Muscle layer of duodenum (tissue), 2 donors: ENCODE results near the gene EN1.

Experiments
- H3K27ac ChIP-seq: one replicate; pipeline ENCODE4 v1.7.0; 2013; ENCODE audit warnings: mild to moderate bottlenecking, low read length
- H3K27me3 ChIP-seq: one replicate; pipeline ENCODE4 v1.7.0; 2013; ENCODE audit warnings: low read depth, mild to moderate bottlenecking, control low read depth, low read length
- H3K36me3 ChIP-seq, 2 donors: one replicate each; pipeline ENCODE4 v1.7.0; 2013; ENCODE audit warnings: low read length in 2 of 2, control low read depth in 1 of 2, mild to moderate bottlenecking in 1 of 2; ENCODE audit not compliant: insufficient read depth in 2 of 2, control insufficient read depth in 1 of 2
- H3K4me1 ChIP-seq, 2 donors: one replicate each; pipeline ENCODE4 v1.7.0; 2013; ENCODE audit warnings: low read length in 2 of 2, mild to moderate bottlenecking in 2 of 2, control low read depth in 1 of 2, moderate library complexity in 1 of 2; ENCODE audit not compliant: insufficient read depth in 2 of 2, control insufficient read depth in 1 of 2
- H3K4me3 ChIP-seq, 2 donors: one replicate each; pipeline ENCODE4 v1.7.0; 2013; ENCODE audit warnings: low read length in 2 of 2, low read depth in 1 of 2, mild to moderate bottlenecking in 1 of 2
- H3K9me3 ChIP-seq, 2 donors: one replicate each; pipeline ENCODE4 v1.7.0; 2013; ENCODE audit warnings: low read length in 2 of 2, control low read depth in 1 of 2, mild to moderate bottlenecking in 1 of 2; ENCODE audit not compliant: control insufficient read depth in 1 of 2
- donor health status: healthy.

The EN1 gene

DNA sequence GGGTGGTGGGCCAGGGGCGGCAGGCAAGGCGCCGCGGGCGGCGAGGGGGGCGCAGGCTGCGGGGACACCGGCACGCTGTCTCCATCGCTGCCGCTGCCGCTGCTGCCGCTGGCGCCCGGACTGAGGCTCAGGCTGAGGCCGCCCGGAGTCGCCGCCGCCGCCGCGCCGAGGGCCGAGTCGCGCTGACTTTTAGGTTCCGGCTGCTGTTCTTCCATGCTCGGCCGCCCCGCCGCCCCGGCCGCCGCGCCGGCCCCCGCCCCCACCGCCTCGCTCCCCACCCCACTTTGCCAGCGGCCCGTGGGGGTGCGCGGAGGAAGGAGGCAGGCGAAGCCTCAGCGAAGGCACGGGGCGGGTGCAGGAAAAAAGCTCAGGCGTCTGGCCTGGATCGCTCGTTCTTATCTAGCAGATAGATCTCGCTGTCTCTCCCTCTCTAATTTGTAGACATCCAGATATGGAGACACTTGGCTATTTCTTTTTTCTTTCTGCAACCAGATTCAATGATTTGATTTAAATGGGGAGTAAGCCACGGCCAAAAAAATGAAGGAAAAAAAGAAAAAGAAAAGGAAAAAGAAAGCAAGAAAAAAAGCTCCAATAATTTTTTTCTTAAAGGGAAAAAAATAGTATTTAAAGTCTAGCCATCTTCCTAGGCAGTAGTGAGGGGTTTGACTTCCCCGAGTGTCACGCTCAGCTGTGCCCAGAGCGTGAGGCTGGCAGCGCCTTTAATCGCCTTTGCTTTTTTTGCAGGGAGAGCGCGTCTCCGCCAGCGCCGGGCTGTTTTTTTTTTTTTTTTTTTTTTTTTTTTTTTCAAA lies at the start of gene EN1:
Gene EN1 (minus strand): TSS at position 696 of the 809 bp plus-strand sequence. CDS start 481 bp downstream, at position 215.
- Histone ChIP-seq H3K27me3 (peaks cover 83% of the 10 kb centered on the region), H3K36me3 (no peaks in the 10 kb centered on the region), H3K9me3 (no peaks in the 10 kb centered on the region), H3K4me3 (peak within 1 kb of the TSS; percentile 42), H3K4me1 (peaks cover 0 to 38% of the 10 kb centered on the region in 2 donors), H3K27ac (no peak within 1 kb of the TSS)

DNA sequence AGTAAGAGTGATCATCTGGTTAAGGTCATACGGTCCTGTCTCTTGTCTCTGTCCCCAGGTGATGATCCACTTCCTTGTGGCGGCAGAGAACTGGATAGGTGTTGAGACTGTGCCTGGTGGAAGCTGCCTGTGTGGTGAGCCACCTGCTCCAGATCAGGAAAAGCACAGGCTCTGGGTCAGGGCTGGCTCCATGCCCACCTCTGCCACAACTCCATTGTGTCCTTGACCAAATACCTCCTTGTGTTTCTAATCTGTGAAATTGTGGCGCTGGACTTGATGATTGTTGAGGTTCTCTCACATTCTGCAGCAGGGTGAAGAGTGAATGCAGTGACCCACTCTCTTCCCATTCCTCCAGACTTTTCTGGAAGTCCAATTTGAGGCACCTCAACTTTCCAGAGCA lies 45.7 kb upstream of the EN1 start:
- Histone ChIP-seq H3K4me3 (no peak overlapping the region), H3K27me3 (no peaks in the 10 kb centered on the region), H3K4me1 (no peaks in the 10 kb centered on the region), H3K36me3 (no peaks in the 10 kb centered on the region), H3K27ac (no peak overlapping the region), H3K9me3 (peaks cover 11 to 15% of the 10 kb centered on the region in 2 donors)

DNA sequence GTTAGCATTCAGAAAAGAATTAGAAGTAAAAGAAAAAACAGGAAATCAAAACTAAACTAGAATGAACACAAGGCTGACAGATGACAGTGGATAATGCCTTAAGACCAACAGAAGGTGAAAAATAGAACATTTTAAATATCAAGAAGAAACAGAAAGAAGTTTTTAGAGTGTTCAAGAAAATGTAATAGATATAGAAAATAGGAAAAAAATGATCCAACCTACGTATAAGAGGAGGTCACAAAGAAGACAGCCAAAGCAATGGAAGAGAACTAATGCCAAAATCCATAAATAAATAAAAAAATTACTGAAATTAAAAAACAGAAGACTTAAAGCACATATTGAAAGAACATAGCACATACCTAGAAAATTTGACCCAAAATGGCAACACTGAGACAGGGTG lies 42.5 kb upstream of the EN1 start:
- Histone ChIP-seq H3K36me3 (no peaks in the 10 kb centered on the region), H3K4me1 (no peaks in the 10 kb centered on the region), H3K9me3 (peaks cover 11 to 15% of the 10 kb centered on the region in 2 donors), H3K27me3 (no peaks in the 10 kb centered on the region), H3K27ac (no peak overlapping the region), H3K4me3 (no peak overlapping the region)

DNA sequence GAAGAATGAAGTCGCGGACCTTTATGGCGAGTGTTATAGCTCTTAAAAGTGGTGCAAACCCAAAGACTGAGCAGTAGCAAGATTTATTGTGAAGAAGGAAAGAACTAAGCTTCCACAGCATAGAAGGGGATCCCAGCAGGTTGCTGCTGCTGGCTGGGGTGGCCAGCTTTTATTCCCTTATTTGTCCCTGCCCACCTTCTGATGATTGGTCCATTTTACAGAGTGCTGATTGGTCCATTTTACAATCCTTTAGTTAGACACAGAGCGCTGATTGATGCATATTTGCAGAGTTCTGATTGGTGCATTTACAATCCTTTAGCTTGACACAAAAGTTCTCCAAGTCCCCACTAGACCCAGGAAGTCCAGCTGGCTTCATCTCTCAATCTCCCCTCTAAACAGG lies 36.3 kb upstream of the EN1 start:
- Histone ChIP-seq H3K4me3 (no peak overlapping the region), H3K27me3 (peaks cover 11% of the 10 kb centered on the region), H3K4me1 (no peaks in the 10 kb centered on the region), H3K36me3 (no peaks in the 10 kb centered on the region), H3K27ac (no peak overlapping the region), H3K9me3 (no peaks in the 10 kb centered on the region)

DNA sequence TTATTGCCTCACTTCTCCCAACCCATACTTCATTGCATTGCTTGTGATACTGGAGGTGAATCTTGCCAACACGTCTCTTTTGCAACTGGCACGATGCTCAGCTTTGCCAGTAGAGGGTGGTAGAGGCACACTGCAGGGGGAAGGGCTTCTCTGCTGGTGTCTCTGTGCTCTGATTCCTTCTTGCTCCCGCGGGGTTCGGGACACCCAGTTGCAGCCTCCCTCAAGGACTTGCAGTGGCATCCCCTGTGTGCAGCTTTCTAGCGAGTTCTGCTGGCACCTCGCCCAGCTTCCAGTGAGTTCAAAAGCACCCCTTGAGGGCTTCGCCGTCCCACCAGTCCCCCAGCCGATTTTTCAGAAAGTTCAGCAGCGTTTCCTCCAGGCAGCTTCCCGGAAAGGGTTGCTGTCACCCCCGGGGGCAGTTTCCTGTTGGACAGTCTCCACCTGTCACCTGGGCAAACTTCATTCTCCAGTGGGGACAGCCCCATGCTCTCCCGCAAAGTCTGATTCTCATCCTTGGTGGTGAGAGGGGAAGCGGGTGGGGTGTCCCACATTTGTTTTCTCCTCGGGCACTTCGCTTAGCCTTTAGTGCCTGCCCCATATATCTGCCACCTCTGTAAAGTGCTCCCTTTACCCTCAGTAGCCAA lies 35.4 kb upstream of the EN1 start:
- Histone ChIP-seq H3K36me3 (no peaks in the 10 kb centered on the region), H3K4me3 (peak overlapping the region in 1 of 2 donors; percentile 42), H3K4me1 (no peaks in the 10 kb centered on the region), H3K27ac (no peak overlapping the region), H3K9me3 (no peaks in the 10 kb centered on the region), H3K27me3 (peaks cover 12% of the 10 kb centered on the region)

DNA sequence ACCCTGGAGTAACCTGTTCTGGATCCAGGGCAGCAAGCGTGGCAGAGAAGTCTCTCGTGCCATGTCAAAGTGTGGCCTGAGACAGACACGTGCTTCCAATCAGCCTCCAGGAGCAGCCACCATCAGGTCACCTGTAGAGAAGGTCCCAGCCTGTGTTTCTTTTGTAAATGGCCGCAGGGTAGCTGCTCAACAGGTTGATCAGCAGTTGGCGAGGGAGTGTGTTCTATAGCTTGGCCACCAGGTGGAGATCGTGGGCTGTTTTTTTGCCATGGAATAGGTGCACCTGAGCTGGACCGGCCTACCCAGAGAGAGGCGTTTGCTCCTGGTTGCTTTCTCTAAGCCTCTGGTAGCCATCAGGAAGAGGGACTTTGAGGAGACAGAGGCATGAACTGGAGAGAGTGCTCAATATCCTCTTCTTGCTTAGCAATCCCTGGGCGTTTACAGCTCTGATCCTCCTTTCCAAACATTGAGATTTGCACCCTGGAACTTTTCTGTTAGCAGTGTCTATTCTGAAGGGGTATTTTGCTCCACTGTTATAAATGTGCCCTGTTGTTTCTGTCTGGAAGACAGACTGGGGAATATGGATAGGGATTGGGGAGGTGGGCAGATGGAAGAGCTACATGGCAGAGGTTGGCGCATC lies 34.2 kb upstream of the EN1 start:
- H3K4me1 ChIP-seq: no peaks in the 10 kb centered on the region
- no peaks in the 10 kb centered on the region for H3K9me3 ChIP-seq
- H3K27me3 ChIP-seq: peaks cover 12% of the 10 kb centered on the region
- H3K36me3 ChIP-seq: no peaks in the 10 kb centered on the region
- no peak overlapping the region for H3K27ac ChIP-seq
- no peak overlapping the region for H3K4me3 ChIP-seq

DNA sequence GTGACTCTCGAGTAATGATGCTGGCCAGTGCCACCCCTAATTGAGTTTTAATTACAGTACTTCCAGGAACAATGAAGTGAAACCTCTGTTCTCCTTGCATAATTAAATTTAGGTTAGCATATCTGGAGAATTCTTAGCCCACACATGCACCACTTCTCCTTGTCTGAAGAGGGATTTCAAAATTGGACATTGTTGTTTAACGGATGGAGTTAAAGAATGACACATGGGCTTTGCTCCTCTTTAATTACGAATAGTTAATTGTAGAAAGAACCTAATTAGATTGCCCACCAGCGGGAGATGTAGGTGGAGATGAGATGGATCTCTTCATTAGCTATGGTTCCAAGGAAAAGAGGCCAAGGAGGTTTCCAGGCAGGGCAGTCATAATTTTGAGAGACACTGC lies 33.1 kb upstream of the EN1 start:
- Histone ChIP-seq H3K27ac (no peak overlapping the region), H3K36me3 (no peaks in the 10 kb centered on the region), H3K9me3 (no peaks in the 10 kb centered on the region), H3K27me3 (peaks cover 22% of the 10 kb centered on the region), H3K4me3 (no peak overlapping the region), H3K4me1 (no peaks in the 10 kb centered on the region)

DNA sequence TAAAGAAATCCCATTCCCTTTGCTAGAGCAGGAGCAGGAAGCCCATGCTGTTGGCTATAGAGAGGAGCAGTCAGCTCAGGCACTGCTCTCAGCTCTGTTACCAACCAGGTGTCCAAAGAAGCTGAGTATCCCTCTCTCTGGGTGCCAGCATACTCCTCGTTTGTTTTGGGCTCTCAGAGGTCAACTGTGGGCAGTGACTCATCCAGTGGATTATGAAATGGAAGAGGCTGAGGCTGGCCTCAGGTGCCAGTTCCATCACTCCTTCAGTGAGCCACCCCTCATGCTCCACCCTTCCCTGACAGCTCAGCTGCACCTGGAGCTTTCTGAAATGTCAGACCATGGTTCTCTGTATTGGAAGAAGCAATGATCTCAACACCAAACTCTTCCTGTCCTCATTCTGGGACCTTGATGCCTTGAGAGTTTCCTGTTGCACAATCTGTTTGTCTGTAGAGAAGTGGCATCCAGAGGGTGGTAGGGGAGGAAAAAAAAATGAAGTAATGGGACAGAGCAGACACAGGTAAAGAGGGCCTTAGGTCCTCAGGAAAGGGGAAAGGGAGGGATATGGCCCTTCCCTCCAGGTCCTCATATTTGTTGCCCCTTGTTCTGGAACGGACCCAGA lies 31.2 kb upstream of the EN1 start:
- Histone ChIP-seq H3K4me3 (no peak overlapping the region), H3K4me1 (no peaks in the 10 kb centered on the region), H3K9me3 (no peaks in the 10 kb centered on the region), H3K36me3 (no peaks in the 10 kb centered on the region), H3K27me3 (peaks cover 22% of the 10 kb centered on the region), H3K27ac (no peak overlapping the region)

DNA sequence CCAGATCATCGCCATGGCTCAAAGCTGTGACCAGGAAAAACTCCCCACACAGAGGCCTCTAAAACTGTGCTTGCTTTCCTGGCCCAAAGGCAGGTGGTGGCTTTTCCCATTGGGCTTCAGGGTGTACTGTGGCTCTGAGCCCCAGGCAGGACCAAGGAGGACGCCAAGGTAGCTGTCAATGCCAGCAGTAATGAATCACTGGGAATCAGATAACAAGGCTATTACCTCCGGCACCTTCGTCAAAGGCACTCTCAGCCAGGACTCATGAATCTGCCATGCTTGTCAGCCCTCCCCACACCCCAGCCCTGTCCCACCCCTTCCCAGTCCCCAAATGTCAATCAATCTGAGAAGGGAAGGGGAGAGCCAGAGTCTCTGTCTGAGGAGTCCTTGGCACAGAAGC lies 27.9 kb upstream of the EN1 start:
- Histone ChIP-seq H3K4me1 (no peaks in the 10 kb centered on the region), H3K27ac (no peak overlapping the region), H3K36me3 (no peaks in the 10 kb centered on the region), H3K9me3 (no peaks in the 10 kb centered on the region), H3K4me3 (no peak overlapping the region), H3K27me3 (peaks cover 13% of the 10 kb centered on the region)

DNA sequence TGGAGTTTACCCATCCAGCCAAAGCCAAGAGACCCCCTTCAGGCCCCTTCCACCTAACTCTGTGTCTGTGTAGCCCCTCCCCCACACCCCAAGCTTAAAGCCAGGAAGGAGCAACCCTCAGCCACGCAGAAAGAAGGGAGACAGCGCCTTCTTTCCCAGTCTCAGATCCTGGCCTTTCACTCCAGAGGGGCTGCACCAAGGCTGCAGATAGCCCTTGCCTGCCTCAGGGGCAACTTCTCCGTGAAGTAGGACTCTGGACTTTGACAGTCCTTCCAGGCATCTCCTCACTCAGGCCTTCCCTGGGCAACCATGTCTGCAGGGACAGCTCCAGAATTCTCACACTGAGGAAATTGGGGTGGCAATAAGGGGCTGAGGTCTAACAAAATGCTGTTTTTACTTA lies 26.9 kb upstream of the EN1 start:
- no peaks in the 10 kb centered on the region for H3K36me3 ChIP-seq

DNA sequence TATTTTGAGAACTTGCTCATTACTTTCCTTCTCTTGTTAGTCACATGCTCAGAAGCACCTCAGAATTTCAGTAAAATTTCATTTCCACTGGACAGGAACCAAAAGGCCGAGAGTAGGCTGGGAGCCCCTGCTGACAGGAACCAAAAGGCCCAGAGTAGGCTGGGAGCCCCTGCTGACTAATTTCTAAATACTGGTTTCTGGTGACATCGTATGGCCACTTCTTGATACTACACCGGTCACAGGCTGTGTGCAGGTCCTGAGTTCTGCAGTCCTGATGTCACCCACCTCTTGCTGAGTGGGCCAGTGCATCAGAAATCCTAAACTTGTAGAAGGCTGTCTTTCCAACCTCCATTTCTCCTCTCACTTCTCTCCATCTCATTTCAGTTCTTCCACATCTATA lies 17.7 kb upstream of the EN1 start:
- Histone ChIP-seq H3K27ac (no peak overlapping the region), H3K27me3 (peaks cover 18% of the 10 kb centered on the region), H3K36me3 (no peaks in the 10 kb centered on the region), H3K4me1 (no peaks in the 10 kb centered on the region), H3K4me3 (no peak overlapping the region), H3K9me3 (no peaks in the 10 kb centered on the region)

More for the DNA sequence above, 26.9 kb upstream of the EN1 start:
- H3K27me3 ChIP-seq: peaks cover 13% of the 10 kb centered on the region
- no peak overlapping the region for H3K4me3 ChIP-seq
- no peaks in the 10 kb centered on the region for H3K9me3 ChIP-seq
- no peaks in the 10 kb centered on the region for H3K4me1 ChIP-seq
- H3K27ac ChIP-seq: no peak overlapping the region
